ENCODE measurements around the gene CSF1R.

CSF1R gene

DNA sequence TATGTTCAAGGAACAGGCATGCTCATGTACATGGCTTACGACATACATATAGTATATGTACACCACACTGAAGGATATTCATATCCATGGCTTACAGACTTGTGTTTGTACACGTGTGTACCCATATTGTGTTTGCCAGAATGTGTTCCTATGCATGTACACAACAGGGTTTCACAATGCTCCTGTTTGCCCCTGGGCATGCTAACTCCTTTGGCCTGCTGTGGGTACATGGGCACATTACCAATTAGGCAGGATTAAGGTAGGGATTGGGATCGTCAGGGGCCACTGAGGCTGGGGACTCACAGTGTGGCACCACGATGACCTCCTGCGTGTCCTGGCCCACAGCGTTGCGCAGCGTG lies 43.1 kb upstream of the CSF1R start:
- TF ChIP-seq CTCF (IDR thresholded peaks at IDR 0.05; ENCODE audit: low read depth, low read length, poor library complexity, severe bottlenecking) (no peak), EZH2phosphoT487 (IDR thresholded peaks at IDR 0.05; ENCODE audit: borderline replicate concordance, low read length) (no peak)
- Histone ChIP-seq H3F3A (ENCODE audit: control insufficient read depth, insufficient read depth) (no peaks in the 10 kb centered on the region), H4K20me1 (ENCODE audit: control insufficient read depth, insufficient read depth, low read depth, low read length) (no peaks in the 10 kb centered on the region)

DNA sequence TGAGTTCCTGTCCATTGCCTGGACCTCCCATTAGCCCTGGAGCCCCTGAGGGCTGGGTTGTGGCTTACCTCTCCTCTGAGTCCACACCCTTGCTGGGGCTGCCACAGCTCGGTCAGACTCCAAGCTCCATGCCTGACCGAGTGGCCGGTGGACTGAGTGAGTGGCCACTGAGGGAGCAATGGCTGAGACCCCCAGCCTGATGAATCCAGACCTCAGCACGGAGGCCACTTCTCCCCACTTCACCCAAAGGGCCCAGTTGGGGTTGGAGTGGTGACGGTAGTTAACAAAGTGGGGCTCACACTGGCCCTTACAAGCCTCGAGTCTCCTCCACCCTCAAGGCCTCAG lies 40.5 kb upstream of the CSF1R start:
- Histone ChIP-seq H3K79me2 (ENCODE audit: control insufficient read depth, low read length) (no peaks in the 10 kb centered on the region), H3K27me3 (ENCODE audit: control insufficient read depth, low read length) (no peaks in the 10 kb centered on the region), H3K36me3 (ENCODE audit: control insufficient read depth, low read length) (no peaks in the 10 kb centered on the region), H4K20me1 (ENCODE audit: control insufficient read depth, insufficient read depth, low read depth, low read length) (no peaks in the 10 kb centered on the region), H3K9me3 (ENCODE audit: control insufficient read depth, insufficient read depth, low read length) (no peaks in the 10 kb centered on the region), H3F3A (ENCODE audit: control insufficient read depth, insufficient read depth) (no peaks in the 10 kb centered on the region), H3K4me3 (ENCODE audit: low read length) (no peak overlapping the region), H3K4me2 (ENCODE audit: low read length) (no peak overlapping the region), H3K4me1 (ENCODE audit: control insufficient read depth, low read length) (no peaks in the 10 kb centered on the region), H3K27ac (ENCODE audit: low read depth, low read length) (no peak overlapping the region), H3K9me2 (replicated peaks; ENCODE audit: control insufficient read depth, low read length) (no peaks in the 10 kb centered on the region)
- TF ChIP-seq CTCF (IDR thresholded peaks at IDR 0.05; ENCODE audit: low read depth, low read length, poor library complexity, severe bottlenecking) = no peak
- no peak for TF ChIP-seq EZH2phosphoT487 (IDR thresholded peaks at IDR 0.05; ENCODE audit: borderline replicate concordance, low read length)

More for the DNA sequence above, 43.1 kb upstream of the CSF1R start:
- H3K27ac ChIP-seq (ENCODE audit: low read depth, low read length) = no peak overlapping the region
- no peaks in the 10 kb centered on the region for H3K27me3 ChIP-seq (ENCODE audit: control insufficient read depth, low read length)
- no peaks in the 10 kb centered on the region for H3K9me2 ChIP-seq (replicated peaks; ENCODE audit: control insufficient read depth, low read length)
- no peak overlapping the region for H3K4me2 ChIP-seq (ENCODE audit: low read length)
- H3K9me3 ChIP-seq (ENCODE audit: control insufficient read depth, insufficient read depth, low read length) = no peaks in the 10 kb centered on the region
- H3K4me1 ChIP-seq (ENCODE audit: control insufficient read depth, low read length) = no peaks in the 10 kb centered on the region
- H3K79me2 ChIP-seq (ENCODE audit: control insufficient read depth, low read length) = no peaks in the 10 kb centered on the region
- no peaks in the 10 kb centered on the region for H3K36me3 ChIP-seq (ENCODE audit: control insufficient read depth, low read length)
- no peak overlapping the region for H3K4me3 ChIP-seq (ENCODE audit: low read length)

GRCh38 chr5:150126199-150126920 lies 40.0 kb upstream of the CSF1R start:
- H3K9me2 ChIP-seq (replicated peaks; ENCODE audit: control insufficient read depth, low read length) = no peaks in the 10 kb centered on the region
- H3K36me3 ChIP-seq (ENCODE audit: control insufficient read depth, low read length) = no peaks in the 10 kb centered on the region
- H3F3A ChIP-seq (ENCODE audit: control insufficient read depth, insufficient read depth) = no peaks in the 10 kb centered on the region
- H3K79me2 ChIP-seq (ENCODE audit: control insufficient read depth, low read length) = no peaks in the 10 kb centered on the region
- H3K4me3 ChIP-seq (ENCODE audit: low read length) = no peak overlapping the region
- no peaks in the 10 kb centered on the region for H3K4me1 ChIP-seq (ENCODE audit: control insufficient read depth, low read length)
- no peak overlapping the region for H3K27ac ChIP-seq (ENCODE audit: low read depth, low read length)
- no peaks in the 10 kb centered on the region for H4K20me1 ChIP-seq (ENCODE audit: control insufficient read depth, insufficient read depth, low read depth, low read length)
- H3K4me2 ChIP-seq (ENCODE audit: low read length) = no peak overlapping the region
- no peaks in the 10 kb centered on the region for H3K9me3 ChIP-seq (ENCODE audit: control insufficient read depth, insufficient read depth, low read length)
- no peaks in the 10 kb centered on the region for H3K27me3 ChIP-seq (ENCODE audit: control insufficient read depth, low read length)
- no peak for TF ChIP-seq CTCF (IDR thresholded peaks at IDR 0.05; ENCODE audit: low read depth, low read length, poor library complexity, severe bottlenecking)

Data from DOHH2 (cell line).